Globus pallidus (tissue), 1 donor: ENCODE data around the gene ALDH8A1.

Source experiments
- DNase-seq: peaks from one replicate; pipeline ENCODE4 v3.0.0-alpha.2; 2015; ENCODE audit warnings: low spot score

ALDH8A1 gene, protein sequence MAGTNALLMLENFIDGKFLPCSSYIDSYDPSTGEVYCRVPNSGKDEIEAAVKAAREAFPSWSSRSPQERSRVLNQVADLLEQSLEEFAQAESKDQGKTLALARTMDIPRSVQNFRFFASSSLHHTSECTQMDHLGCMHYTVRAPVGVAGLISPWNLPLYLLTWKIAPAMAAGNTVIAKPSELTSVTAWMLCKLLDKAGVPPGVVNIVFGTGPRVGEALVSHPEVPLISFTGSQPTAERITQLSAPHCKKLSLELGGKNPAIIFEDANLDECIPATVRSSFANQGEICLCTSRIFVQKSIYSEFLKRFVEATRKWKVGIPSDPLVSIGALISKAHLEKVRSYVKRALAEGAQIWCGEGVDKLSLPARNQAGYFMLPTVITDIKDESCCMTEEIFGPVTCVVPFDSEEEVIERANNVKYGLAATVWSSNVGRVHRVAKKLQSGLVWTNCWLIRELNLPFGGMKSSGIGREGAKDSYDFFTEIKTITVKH

GRCh38 chr6:134949927-134950326 is at the start of gene ALDH8A1:
Gene ALDH8A1, minus strand, starts transcription at chr6:134950101. Its CDS starts 48 bp downstream, at chr6:134950053.
- DNase-seq = no peak

DNA sequence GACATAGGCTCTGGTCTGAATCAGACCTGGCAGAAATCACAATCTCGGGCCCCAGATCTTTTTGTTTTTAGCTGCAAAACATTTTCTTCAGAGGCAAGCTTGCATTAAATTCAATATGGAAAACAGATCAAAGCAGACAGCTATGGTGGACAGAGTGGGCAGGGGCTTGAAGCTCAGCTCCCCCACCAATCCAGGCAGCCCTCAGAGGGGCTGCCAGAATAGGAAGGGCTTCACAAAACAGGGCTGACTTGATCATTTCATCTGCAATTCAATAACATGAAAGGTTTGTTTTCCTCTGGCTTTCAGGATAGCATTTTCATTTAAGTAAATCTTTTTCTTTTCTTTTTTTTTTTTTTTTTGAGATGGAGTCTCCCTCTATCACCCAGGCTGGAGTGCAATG is 49.2 kb upstream of the ALDH8A1 start:
- no peak for DNase-seq

- no peak for DNase-seq
These were observed 47.5 kb upstream of the ALDH8A1 start for GRCh38 chr6:134997133-134997995.

DNA sequence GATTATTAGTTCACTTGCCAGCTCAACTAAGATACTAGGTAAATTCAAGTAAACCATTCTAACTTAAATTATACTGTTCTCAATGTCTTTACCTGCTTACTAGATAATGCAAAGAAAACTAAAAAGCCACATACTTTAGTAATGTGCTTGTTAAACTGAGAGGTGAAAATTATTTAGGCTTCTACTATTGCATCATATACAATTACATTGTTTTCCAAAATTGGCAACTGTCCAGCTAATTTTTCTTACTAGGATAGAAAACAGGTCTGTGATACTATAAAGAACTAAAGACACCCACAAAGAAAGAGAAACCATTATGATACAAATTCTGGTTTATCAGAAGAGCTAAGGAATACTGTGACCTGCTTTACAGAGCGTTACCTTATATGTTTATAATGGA is 45.6 kb upstream of the ALDH8A1 start:
- DNase-seq = no peak

DNA sequence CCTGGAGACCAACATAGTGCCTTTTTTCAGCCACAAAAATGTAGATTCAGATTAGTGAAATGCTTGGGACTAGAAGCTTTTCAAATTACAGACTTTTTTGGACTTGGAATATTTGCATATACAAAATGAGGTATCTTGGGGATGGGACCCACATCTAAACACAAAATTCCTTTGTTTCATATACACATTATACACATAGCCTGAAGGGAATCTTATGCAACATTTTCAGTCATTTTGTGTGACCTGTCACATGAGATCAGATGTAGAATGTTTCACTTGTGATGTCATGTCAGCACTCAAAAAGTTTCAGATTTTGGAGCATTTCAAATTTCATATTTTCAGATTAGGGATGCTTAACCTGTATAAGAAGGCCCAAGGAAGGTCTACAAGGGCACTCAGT is 44.5 kb upstream of the ALDH8A1 start:
- no peak for DNase-seq

DNA sequence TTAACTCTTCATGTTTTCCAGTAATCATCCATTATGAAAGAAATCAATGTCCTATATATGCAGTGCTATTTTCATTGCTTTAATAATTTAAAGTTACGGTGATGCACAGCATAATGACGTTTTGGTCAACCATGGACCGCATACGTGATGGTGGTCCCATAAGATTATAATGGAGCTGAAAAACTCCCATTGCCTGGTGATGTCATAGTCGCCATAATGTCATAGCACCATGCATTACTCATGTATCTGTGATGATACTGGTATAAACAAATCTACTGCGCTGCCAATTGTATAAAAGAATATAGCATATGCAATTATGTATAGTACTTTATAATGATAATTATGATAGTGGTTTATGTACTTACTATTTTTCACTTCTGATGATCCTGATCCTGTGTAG is 42.3 kb upstream of the ALDH8A1 start:
- DNase-seq = no peak

GRCh38 chr6:134990262-134990661 is 40.4 kb upstream of the ALDH8A1 start:
- no peak for DNase-seq

DNA sequence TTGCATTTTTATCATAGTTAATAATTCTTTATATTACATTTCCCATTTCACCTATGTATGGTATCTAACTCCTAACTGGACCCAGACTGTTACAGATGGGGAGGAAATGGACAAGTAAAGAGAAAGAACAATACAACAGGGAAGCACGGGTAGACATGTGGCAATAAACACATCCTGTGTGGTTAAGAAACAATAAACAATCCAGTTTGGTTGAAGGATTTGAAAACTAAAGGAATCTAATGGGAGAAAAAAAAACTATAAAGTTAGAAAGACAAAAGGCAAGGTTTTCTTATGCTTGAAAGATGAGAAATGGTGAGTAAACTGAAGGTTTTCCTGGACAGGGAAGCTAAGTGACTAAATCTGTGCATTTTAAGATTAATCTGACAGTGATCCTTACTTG is 34.9 kb upstream of the ALDH8A1 start:
- DNase-seq = no peak

DNA sequence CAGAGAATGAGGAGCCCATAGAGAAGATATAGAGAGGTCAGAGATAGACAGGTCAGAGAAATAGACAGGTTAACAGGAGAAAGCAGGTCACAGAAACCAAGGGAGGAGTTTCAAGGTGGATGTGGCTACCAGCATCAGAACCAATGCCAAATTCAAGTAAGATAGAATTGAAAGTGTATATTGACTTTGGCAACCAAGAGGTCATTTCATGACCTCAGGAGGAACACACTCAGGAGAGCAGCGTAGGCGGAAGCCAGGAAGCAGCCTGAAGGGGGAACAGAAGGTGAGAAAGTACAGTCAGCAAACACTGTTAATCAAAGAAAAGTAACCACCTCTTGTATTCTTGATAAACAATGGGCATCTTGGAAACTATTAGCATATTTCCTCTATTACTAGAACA is 33.9 kb upstream of the ALDH8A1 start:
- DNase-seq = no peak

DNA sequence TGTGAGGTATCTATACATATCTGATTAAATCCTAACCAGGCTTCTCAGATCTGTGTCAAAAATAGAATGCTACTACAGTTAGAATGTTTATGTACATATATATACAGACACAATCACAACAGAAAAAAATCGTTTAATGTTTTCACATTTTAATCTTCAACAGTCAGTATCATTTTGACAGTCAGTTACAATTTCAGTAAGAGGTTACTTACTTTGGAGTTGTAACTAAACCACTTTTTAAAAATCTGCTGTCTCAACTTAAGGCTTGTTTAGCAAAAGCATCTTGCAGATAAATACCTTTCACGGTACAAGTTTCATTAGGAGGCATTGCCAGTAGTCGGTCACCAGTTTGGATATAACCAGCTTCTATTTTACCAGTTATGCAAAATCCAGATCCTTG is 32.3 kb upstream of the ALDH8A1 start:
- no peak for DNase-seq

DNA sequence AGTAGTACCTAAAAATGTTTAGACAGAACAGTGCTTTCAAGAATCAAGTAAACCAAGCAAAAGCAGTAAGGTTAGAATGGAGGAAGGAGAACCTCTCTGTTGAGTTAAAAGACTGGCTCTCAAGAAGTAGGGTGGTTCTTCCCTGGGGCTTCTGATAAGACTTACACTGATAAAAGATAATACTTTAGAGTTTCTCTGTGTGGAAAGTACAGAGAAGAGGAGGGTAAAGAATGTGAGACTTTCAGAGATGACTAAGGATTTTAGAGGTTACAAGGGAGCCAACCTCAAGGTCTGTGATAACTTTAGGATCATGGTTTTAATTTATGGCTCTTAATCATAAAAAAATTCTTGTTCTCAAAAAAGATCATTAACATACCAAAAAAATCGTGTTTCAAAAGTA is 30.9 kb upstream of the ALDH8A1 start:
- no peak for DNase-seq

DNA sequence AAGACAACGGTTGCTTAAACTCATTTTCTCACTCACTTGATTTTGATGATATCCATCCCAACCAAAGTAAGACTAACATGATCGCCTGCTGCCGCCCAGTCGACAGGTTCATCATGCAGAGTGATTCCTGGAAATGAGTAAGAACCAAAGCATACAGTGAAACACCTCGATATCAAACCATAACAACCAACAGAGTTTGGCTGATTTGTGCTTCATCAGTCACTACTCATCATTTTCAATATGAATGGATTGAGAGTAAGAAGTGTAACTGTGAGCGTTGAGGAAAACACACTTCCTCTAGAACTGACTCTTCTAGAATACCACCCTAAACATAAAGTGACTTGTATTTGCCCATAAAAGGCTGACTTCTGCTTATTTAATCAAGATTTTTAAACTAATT is 29.2 kb upstream of the ALDH8A1 start:
- no peak for DNase-seq

- DNase-seq = no peak
These were observed 24.5 kb upstream of the ALDH8A1 start for GRCh38 chr6:134974370-134974769.

DNA sequence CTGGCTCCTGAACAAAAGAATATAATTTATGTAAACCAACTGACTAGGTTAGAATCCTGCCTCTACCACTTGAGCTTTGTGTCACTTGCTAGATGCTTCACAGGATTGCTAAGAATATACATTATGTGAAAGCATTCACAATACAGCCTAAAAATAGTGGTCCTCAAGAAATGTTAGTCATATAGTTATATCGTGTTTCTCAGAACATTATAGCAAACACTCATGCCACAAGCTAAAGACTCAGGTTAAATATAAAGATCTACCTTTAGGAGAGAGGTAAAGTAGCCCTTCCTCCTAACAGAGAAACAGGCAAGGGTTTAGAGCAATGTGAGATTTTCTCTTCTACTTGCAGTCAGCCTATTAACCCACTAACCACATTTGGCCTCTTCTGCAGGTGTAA is 17.8 kb upstream of the ALDH8A1 start:
- no peak for DNase-seq

DNA sequence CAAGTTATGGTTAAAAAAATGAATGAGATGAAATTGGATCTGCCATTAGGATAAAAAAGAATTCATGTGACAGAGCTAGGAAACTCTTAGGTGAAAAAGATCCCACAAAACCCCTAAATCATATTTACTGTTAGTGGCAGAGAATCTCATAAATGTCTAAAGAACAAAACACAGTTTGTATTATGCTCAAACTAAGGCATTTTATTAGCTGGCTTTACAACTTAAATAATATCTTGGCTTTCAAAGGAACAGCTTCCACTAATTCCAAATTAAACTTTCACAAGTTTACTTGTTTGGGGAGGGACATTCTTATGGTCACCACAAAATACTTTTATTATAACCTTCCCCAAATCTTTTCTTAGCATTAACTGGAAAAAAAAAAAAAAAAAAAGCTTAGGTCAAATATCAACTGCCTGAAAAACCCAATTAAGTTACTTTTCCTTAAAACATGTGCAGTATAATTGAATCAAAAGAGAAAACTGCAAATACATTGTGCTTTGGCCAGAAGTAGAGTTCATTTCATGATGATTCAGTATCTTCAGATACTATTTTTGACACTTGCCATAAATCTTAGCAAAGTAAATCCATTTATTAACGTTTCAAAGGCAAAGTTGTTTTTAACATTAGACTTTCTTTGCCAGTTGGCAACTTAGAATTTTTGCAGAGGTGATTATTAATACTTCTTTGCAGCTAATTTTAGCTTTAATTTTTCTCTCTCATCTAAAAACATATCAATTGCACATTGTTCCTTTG is 14.7 kb upstream of the ALDH8A1 start:
- no peak for DNase-seq

GRCh38 chr6:134962421-134962820 is 12.5 kb upstream of the ALDH8A1 start:
- DNase-seq = no peak

- DNase-seq = no peak
These were observed 11.5 kb upstream of the ALDH8A1 start for GRCh38 chr6:134961366-134961765.

DNA sequence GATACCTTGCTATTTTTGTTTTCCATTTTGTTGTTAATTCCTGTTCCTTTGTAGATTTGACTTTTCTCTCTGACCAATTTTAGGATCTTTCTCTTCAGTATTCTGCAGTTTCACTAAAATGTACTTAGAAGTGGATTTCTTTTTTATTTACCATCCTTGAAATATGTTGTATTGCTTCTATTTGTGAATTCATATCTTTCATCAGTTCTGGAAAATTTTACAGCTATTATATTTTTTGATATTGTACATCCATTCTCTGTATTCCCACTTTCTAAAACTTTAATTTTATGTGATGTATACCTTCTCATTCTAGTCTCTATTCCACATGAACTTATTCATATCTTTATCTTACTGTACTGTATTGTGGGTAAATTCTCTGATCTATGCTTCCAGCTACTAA is 9.7 kb upstream of the ALDH8A1 start:
- DNase-seq = no peak

- no peak for DNase-seq
These were observed 6.8 kb upstream of the ALDH8A1 start for GRCh38 chr6:134956676-134957075.

DNA sequence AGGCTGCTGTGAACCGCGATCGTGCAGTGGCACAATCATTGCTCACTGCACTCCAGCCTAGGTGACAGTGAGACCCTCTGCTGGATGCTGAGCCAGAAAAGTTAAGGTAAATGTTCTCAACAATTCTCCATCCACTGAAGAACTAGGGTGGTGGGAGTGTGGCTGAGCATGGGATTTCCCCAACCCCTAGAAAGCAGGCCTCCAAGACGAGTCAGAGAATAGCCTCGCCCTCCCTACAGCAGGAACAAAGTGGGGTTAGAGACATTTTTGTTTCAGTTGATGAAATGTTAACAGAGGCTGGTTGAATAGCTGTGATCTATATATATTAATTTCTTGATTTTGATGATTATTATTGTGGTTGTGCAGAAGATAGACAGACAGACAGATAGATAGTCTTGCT is 6.1 kb upstream of the ALDH8A1 start:
- DNase-seq = no peak

GRCh38 chr6:134954272-134955000 is 4.5 kb upstream of the ALDH8A1 start:
- DNase-seq = no peak
